LNCaP clone FGC (cell line): Measurements from ENCODE around the gene PROX1.

ENCODE experiments used
- DNase-seq: peaks from one replicate; pipeline ENCODE4 v3.0.0-alpha.2; 2011; ENCODE audit warnings: low read depth
- H3K4me3 ChIP-seq: 2 replicates; pipeline ENCODE4 v1.5.1; 2011; ENCODE audit warnings: mild to moderate bottlenecking, low read depth, low read length, control low read depth
- CTCF ChIP-seq: IDR thresholded peaks from 2 replicates; pipeline ENCODE4 v1.5.1; 2012; ENCODE audit warnings: mild to moderate bottlenecking; ENCODE audit not compliant: control insufficient read depth, insufficient read depth; ENCODE audit errors: extremely low read depth

Gene PROX1

GRCh38 chr1:214067853-214068703 is 80.3 kb downstream of the PROX1 start:
- no peak overlapping the region for H3K4me3 ChIP-seq
- no peak for TF ChIP-seq CTCF
- DNase-seq, result no peak

DNA sequence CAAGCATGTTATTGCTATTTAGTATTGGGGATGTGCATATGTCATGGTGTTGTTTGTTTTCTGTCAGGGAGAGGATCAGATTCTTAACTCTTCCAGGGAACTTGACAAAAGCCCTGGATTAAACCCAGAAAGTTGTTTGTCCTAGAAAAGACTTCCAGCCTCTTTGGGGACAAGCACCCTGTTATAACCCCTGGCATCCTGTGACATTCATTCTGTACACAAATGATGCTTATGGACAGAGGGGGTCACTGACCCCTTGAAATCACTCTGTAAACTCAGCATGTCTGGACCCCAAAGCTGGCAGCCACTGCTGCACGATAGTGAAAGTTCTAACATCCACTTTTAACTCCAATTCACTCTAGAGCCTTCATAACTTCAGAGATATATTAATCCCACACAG is 81.2 kb downstream of the PROX1 start:
- no peak for TF ChIP-seq CTCF
- no peak for DNase-seq
- no peak overlapping the region for H3K4me3 ChIP-seq

DNA sequence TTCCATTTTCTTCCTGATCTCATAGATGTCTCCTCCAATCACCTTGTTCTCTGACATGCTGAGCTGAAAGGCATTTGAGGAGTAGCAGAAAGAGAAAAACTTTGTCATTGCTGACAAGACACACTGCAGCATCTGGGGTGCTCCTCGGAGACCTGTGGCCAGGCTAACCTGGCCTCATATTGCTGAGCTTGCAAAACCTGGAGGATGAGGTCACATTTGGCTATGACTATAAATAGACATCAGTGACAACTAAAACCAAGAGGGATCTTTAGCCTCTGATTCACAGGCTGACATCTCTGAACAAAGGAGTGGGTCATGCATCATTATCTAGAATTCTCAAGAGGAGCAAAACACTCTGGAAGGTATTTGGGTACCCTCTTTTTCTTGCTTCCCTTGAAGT is 83.7 kb downstream of the PROX1 start:
- TF ChIP-seq CTCF, result no peak
- no peak for DNase-seq

GRCh38 chr1:214072426-214073157 is 84.8 kb downstream of the PROX1 start:
- no peak for DNase-seq
- H3K4me3 ChIP-seq, result no peak overlapping the region
- no peak for TF ChIP-seq CTCF

More for the DNA sequence above, 83.7 kb downstream of the PROX1 start:
- no peak overlapping the region for H3K4me3 ChIP-seq

GRCh38 chr1:214074477-214074876 is 86.7 kb downstream of the PROX1 start:
- no peak for TF ChIP-seq CTCF
- no peak overlapping the region for H3K4me3 ChIP-seq
- no peak for DNase-seq

DNA sequence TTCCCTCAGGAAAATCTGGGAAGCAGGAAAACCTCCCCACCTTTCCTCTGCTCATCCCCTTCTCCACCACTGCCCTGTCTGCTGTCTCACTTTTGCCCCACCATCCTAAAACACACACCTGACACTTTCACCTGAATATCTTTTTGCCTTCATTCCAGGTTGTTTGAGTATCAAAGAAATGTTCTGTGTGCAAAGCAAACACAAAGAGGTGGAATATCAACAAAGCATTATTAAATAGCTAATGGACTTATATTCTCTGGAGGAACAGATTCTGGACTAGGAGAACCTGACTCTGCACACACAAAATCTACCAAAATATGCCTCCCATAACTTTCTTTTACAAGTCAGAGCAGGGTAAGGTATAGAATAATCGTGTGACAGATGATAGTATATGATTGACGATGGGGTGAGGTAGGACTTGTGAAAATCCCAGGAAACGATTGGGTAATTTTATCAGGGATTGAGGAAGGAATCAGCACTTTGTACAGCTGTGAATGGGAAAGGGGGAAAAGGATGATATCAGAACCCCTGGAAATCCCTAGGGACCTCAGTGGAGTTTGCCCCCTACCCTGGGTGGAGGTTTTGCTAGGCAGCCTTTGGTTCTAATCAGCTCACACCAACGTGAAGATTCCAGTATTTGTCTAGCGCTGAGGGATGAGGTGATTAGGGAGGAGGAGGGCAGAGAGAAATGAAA is 87.7 kb downstream of the PROX1 start:
- TF ChIP-seq CTCF, result no peak
- H3K4me3 ChIP-seq, result no peak overlapping the region
- no peak for DNase-seq
